ENCODE results near the gene DND1.

- TF ChIP-seq CTCF (IDR thresholded peaks at IDR 0.05; ENCODE audit: low read depth, low read length) (no peak), EZH2phosphoT487 (IDR thresholded peaks at IDR 0.05; ENCODE audit: low read depth) (no peak)
These were observed at the start of gene DND1 for GRCh38 chr5:140673187-140673976.
